GM12874 (cell line): ENCODE measurements around the gene MLH1.

Experiments used
- TF ChIP-seq, protein P1 (sequence below): IDR thresholded peaks from 2 replicates; pipeline ENCODE4 v1.5.1; 2011; ENCODE audit warnings: low read depth, mild to moderate bottlenecking, control low read depth, low read length, moderate library complexity; ENCODE audit not compliant: insufficient read depth

Gene MLH1

DNA sequence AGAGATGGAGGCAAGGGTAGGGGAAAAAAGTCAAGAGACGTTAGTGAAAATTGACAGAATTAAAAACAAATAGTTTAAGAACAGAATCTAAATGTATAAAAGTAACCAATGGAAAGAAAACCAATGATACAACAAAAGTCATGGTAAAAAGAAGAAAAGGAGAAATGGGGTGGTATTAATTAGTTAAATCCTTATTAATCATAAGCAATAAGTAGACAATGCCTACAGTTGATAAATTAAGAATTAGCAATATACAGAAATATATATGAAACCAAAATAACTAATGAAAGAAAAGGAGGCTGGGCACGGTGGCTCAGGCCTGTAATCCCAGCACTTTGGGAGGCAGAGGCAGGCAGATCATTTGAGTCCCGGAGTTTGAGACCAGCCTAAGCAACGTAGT lies 24.2 kb upstream of the MLH1 start:
- TF ChIP-seq, protein P1, sequence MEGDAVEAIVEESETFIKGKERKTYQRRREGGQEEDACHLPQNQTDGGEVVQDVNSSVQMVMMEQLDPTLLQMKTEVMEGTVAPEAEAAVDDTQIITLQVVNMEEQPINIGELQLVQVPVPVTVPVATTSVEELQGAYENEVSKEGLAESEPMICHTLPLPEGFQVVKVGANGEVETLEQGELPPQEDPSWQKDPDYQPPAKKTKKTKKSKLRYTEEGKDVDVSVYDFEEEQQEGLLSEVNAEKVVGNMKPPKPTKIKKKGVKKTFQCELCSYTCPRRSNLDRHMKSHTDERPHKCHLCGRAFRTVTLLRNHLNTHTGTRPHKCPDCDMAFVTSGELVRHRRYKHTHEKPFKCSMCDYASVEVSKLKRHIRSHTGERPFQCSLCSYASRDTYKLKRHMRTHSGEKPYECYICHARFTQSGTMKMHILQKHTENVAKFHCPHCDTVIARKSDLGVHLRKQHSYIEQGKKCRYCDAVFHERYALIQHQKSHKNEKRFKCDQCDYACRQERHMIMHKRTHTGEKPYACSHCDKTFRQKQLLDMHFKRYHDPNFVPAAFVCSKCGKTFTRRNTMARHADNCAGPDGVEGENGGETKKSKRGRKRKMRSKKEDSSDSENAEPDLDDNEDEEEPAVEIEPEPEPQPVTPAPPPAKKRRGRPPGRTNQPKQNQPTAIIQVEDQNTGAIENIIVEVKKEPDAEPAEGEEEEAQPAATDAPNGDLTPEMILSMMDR: no peak

DNA sequence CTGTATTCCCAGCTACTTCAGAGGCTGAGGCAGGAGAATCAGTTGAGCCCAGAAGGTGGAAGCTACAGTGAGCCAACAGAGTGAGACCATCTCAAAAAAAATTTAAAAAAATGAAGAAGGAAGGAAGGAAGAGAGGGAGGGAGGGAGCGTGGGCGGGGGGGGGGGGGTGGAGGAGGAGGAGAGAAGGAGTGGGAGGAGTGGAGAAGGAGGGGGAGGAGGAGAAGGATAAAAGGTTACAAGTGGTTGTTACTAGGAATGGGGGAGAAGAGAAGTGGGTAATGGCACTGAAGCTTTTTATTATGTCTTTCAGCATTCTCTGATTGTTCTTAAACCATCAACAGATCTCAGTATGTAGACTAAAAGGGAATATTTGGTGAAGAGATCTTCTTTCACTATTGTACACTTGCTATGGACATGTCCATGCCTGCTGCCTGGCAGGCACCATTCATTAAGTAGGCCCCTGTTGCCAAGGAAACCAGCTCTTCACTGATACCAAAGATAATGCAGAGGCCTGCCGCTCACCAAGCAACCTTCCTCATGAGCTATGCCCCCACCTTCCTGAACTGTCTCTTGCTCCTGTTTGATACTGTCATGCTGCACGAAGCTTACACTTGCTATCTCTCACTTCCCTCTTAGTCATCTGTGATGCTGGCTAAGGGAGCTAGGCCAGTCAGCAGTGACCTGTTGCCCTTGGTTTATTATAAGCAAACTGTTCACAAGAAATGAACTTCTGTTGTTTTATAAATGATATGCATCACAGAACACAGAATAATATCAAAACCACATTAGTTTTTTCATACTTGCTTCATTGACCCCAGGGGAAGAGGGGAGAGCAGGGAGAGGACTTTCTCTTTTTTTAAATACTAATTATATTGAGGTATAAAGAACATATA lies 23.5 kb upstream of the MLH1 start:
- TF ChIP-seq, protein P1: no peak

DNA sequence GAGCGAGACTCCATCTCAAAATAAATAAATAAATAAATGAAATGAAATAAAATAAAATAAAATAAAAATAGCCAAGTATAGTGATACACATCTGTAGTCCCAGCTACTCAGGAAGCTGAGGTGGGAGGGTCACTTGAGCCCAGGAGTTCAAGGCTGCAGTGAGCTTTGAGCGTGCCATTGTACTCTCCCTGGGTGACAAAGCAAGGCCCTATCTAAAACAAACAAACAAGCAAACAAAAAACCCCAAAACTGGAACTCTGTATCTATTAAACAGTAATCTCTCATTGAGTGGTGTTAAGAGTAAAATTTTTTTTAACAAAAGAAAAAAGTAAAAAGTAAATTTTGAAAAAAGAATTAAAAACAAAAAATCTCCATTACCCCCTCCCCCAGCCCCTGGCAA lies 21.2 kb upstream of the MLH1 start:
- TF ChIP-seq, protein P1: no peak

DNA sequence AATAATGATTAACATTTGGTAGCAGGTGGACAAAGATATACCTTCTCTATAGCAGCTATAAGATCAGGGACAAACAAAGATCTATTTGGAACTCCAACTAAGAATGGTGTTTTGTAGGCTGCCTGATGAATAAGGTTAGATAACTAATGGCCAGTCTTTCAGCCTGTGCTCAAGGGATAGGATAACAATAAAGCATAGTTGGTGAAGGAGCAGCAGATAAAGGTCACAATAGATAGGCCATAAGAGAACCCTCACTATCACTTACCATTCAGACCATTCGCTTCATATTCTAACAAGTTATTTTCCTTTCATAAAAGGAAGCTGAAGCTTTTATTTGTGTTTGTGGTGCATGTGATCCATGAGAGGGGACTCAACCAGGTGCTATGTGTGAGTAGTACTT lies 20.2 kb upstream of the MLH1 start:
- TF ChIP-seq, protein P1: no peak

DNA sequence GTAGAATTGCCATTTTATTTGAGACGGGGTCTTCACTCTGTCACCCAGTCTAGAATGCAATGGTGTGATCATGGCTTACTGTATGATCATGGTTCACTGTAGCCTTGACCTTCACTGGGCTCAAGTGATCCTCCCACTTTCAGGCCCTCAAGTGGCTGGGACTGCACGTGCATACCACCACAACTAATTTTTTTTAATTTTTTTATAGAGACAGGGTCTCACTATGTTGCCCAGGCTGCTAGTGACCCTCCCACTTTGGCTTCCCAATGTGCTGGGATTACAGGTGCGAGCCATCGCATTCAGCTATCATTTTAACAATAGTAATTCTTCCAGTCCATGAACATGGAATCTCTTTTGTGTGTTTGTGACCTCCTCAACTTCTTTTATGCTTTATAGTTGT lies 12.3 kb upstream of the MLH1 start:
- TF ChIP-seq, protein P1: no peak

DNA sequence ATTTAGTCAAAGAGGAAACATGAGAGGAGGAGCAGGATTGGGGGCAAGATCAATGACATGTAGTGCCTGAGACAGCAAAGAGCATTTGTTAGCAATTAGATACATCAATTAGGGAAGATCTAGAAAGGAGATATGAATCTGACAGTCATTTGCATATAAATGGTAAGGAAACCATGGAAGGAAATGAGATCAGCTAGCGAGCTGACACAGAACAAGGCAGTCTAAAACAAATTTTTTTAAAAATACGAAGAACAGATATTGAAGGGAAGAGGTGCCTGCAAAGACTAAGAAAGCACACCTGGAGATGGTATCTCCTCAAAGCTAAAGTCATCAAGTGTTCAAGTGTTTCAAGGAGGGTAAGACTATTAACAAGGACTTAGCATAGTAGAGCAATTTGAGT lies 5.0 kb upstream of the MLH1 start:
- TF ChIP-seq, protein P1: no peak

DNA sequence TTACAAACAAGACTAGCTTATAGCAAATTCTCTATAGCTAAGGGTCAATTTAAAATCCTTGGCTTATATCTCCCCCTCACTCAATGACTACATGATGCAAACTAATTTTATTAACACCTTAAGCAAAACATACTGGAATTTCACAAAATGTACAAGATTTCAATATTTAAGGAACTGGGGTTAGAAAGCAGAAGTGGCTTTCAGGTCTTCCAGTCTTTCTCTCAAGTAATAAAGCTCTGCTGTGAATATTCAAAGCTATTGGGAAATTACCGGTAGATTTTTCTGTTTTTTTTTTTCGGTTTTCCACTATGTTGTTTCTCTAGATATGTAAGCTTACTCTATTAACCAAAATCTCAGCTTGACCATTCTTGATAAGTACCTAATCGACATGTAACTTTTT lies 4.3 kb upstream of the MLH1 start:
- TF ChIP-seq, protein P1: no peak
